Skeletal muscle satellite cell (primary cell): ENCODE measurements around the gene MDK.

ENCODE experiments used
- H3K27me3 ChIP-seq: 2 replicates; pipeline ENCODE4 v1.7.0; 2013; ENCODE audit warnings: low read length; ENCODE audit not compliant: control insufficient read depth, insufficient read depth
- H3K36me3 ChIP-seq: 2 replicates; pipeline ENCODE4 v1.7.0; 2013; ENCODE audit warnings: mild to moderate bottlenecking, control low read depth, low read length; ENCODE audit not compliant: insufficient read depth
- H3K4me1 ChIP-seq: 2 replicates; pipeline ENCODE4 v1.7.0; 2013; ENCODE audit warnings: low read length; ENCODE audit not compliant: control insufficient read depth, insufficient read depth
- H3K4me2 ChIP-seq: 2 replicates; pipeline ENCODE4 v1.7.0; 2013; ENCODE audit warnings: mild to moderate bottlenecking, low read length
- H3K4me3 ChIP-seq: 2 replicates; pipeline ENCODE4 v1.7.0; 2013; ENCODE audit warnings: low read length
- H3K9ac ChIP-seq: 2 replicates; pipeline ENCODE4 v1.7.0; 2013; ENCODE audit warnings: mild to moderate bottlenecking, low read depth, low read length, moderate library complexity
- H3K9me3 ChIP-seq: replicated peaks from 2 replicates; pipeline ENCODE4 v1.7.0; 2013; ENCODE audit warnings: mild to moderate bottlenecking, control low read depth, low read length

MDK gene

DNA sequence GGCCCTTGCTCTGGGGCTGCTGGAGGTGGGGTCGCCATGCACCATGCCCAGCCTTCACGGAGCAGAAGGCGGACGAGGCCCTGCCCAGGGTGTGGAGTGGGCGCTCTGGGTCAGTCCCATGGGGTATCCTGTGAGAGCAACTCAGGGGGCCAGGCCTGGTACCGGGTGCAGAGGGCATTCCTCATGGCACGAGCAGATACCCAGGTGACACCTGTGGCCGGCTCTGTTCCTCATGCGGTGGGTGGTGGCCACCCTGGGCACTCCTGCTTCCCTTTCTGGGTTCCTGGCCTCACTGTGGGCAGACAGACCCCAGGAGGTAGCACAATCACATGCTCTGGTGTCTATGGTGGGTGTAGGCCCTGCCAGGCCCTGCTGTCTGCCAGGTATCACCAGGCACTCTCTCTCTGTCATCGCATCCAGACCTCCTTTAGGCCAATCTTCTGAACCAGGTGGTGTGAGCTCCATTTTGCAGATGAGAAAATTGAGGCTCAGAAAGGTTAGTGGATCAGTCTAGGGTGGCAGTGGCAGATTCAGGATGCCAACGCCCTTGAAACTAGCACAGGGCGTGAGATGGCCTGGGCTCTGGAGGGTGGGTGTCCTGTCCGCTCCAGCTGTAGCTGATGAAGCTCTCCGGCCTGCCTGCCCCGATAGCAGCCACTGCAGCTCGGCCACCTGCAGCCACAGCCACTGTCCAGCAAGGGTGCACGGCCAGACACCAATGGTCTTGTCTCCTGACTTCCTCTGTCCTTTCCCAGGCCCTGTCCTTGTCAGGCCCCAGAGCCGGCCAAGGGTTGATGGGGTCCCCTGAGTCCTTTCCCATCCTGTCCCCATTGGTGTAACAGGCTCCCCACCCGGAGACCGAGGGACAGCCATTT is 19.1 kb upstream of the MDK start:
- Histone ChIP-seq H3K4me3 (peak overlapping the region; percentile 66), H3K4me1 (peaks cover 43% of the 10 kb centered on the region), H3K27me3 (no peaks in the 10 kb centered on the region), H3K4me2 (peak overlapping the region; percentile 93), H3K9ac (peak overlapping the region; percentile 87), H3K9me3 (no peaks in the 10 kb centered on the region), H3K36me3 (peaks cover 7% of the 10 kb centered on the region)

GRCh38 chr11:46363031-46363407 is 18.4 kb upstream of the MDK start:
- Histone ChIP-seq H3K9ac (peak overlapping the region; percentile 87), H3K4me1 (peaks cover 46% of the 10 kb centered on the region)

DNA sequence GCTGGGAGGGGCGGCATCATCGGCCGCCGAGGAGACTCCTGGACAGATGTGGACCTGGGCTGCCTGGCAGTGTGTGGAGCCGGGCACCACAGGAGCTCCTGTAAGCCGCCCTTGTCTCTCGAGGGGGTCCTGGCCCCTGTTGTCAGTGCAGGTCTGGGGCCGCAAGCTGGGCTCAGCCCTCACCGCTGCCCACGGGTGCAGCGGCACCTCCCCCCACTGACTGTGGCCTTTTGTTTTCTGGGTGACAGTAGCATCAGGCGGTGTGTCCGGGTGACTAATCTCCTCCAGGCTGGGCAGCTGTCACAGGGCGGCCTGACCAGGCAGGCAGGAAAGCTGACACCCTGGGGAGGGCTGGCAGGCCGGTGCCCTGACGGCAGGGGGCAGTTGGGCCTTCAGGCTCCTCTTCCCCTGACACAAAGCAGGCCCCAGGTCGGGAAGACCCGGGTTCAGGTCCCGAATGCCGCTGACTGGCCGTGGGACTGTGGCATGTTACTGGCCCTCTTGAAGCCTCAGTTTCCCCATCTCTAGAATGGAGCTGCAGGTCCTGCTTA is 17.9 kb upstream of the MDK start:
- H3K4me3 ChIP-seq: peak overlapping the region; percentile 66
- peak overlapping the region; percentile 93 for H3K4me2 ChIP-seq
- H3K9ac ChIP-seq: peak overlapping the region; percentile 87
- H3K4me1 ChIP-seq: peaks cover 46% of the 10 kb centered on the region
- H3K27me3 ChIP-seq: no peaks in the 10 kb centered on the region
- no peaks in the 10 kb centered on the region for H3K9me3 ChIP-seq
- H3K36me3 ChIP-seq: peaks cover 7% of the 10 kb centered on the region

More at GRCh38 chr11:46363031-46363407, 18.4 kb upstream of the MDK start:
- H3K4me2 ChIP-seq: peak overlapping the region; percentile 93
- no peaks in the 10 kb centered on the region for H3K9me3 ChIP-seq
- peaks cover 7% of the 10 kb centered on the region for H3K36me3 ChIP-seq
- H3K4me3 ChIP-seq: peak overlapping the region; percentile 66
- no peaks in the 10 kb centered on the region for H3K27me3 ChIP-seq

DNA sequence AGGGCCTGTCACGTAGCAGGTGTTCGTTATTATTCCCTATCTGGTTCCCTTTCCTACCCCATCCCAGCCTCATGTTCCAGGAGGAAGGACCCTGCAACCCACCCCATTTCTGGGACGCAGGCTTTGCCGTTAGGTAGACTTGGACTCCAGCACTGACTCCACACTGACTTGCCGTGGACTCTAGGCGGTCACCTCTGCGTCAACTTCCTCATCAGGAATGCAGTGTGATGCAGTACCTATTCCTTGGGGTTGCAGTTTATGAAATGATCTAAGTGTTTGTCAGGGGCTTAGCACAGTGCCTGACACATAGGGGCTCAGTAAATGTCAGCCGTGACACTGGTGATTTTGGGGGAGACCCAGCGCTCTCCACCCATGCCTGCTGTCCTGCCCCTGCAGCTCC is 17.4 kb upstream of the MDK start:
- Histone ChIP-seq H3K9ac (peak overlapping the region; percentile 87), H3K9me3 (no peaks in the 10 kb centered on the region), H3K4me3 (no peak overlapping the region), H3K36me3 (peaks cover 7% of the 10 kb centered on the region), H3K4me2 (peak overlapping the region; percentile 93), H3K27me3 (no peaks in the 10 kb centered on the region), H3K4me1 (peaks cover 46% of the 10 kb centered on the region)

- no peak overlapping the region for H3K9ac ChIP-seq
- H3K4me1 ChIP-seq: peaks cover 46% of the 10 kb centered on the region
These were observed 16.7 kb upstream of the MDK start for GRCh38 chr11:46364791-46365190.

GRCh38 chr11:46366260-46366659 is 15.2 kb upstream of the MDK start:
- peaks cover 13% of the 10 kb centered on the region for H3K36me3 ChIP-seq
- H3K4me3 ChIP-seq: no peak overlapping the region
- no peak overlapping the region for H3K4me2 ChIP-seq
- no peak overlapping the region for H3K9ac ChIP-seq
- H3K4me1 ChIP-seq: peaks cover 38% of the 10 kb centered on the region
- no peaks in the 10 kb centered on the region for H3K27me3 ChIP-seq
- no peaks in the 10 kb centered on the region for H3K9me3 ChIP-seq

More at GRCh38 chr11:46364791-46365190, 16.7 kb upstream of the MDK start:
- H3K36me3 ChIP-seq: peaks cover 7% of the 10 kb centered on the region
- no peak overlapping the region for H3K4me3 ChIP-seq
- no peaks in the 10 kb centered on the region for H3K9me3 ChIP-seq
- H3K4me2 ChIP-seq: no peak overlapping the region
- H3K27me3 ChIP-seq: no peaks in the 10 kb centered on the region

DNA sequence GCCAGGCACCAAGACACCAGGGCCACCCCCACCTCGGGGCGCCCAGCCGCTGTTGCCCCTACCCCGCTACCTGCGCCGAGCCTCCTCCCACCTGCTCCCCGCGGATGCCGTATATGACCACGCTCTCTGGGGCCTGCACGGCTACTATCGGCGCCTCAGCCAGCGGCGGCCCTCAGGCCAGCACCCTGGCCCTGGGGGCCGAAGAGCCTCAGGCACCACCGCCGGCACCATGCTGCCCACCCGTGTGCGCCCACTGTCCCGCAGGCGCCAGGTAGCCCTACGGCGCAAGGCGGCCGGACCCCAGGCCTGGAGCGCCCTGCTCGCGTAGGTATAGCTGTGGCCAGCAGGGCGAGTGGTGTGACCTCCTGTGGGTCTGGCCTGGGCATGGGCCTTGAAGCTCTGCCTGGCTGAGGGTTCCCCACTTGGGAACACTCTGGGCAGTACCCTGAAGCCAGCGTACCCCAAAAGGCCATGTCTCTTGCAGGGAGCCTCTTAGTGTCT is 14.8 kb upstream of the MDK start:
- Histone ChIP-seq H3K4me2 (no peak overlapping the region), H3K4me1 (peaks cover 33% of the 10 kb centered on the region), H3K27me3 (no peaks in the 10 kb centered on the region), H3K4me3 (no peak overlapping the region), H3K9me3 (no peaks in the 10 kb centered on the region), H3K36me3 (peaks cover 17% of the 10 kb centered on the region), H3K9ac (no peak overlapping the region)

GRCh38 chr11:46367244-46367915 is 14.1 kb upstream of the MDK start:
- Histone ChIP-seq H3K9ac (no peak overlapping the region), H3K4me3 (no peak overlapping the region), H3K4me1 (peaks cover 27% of the 10 kb centered on the region), H3K9me3 (no peaks in the 10 kb centered on the region), H3K27me3 (no peaks in the 10 kb centered on the region), H3K36me3 (peaks cover 17% of the 10 kb centered on the region), H3K4me2 (no peak overlapping the region)

GRCh38 chr11:46367916-46368267 is 13.6 kb upstream of the MDK start:
- Histone ChIP-seq H3K4me1 (peaks cover 22% of the 10 kb centered on the region), H3K4me2 (no peak overlapping the region), H3K27me3 (no peaks in the 10 kb centered on the region), H3K9ac (no peak overlapping the region), H3K36me3 (peaks cover 14% of the 10 kb centered on the region), H3K9me3 (no peaks in the 10 kb centered on the region), H3K4me3 (no peak overlapping the region)

GRCh38 chr11:46369458-46370152 is 11.9 kb upstream of the MDK start:
- H3K9ac ChIP-seq: no peak overlapping the region
- no peaks in the 10 kb centered on the region for H3K27me3 ChIP-seq
- H3K4me2 ChIP-seq: no peak overlapping the region
- H3K9me3 ChIP-seq: no peaks in the 10 kb centered on the region
- peaks cover 7% of the 10 kb centered on the region for H3K4me1 ChIP-seq
- H3K36me3 ChIP-seq: peaks cover 18% of the 10 kb centered on the region
- no peak overlapping the region for H3K4me3 ChIP-seq

DNA sequence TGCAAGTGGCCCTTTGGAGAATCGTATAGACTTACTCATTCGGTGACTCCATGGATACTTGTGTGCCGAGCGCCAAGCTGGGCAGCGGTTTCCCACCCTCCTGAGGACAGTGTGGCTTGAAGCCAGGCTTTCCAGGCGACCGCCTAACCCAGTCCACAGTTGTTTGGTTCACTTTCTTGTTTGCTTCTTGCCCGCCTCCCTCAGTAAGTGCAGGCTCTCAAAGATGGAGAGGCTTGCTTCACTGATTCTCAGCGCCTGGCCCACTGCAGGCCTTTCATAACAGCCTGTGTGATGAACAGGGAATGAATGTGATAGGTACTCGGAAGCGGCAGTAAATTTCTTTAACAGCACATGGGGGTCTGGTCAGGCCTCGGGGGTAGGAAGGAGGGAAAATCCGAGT is 11.2 kb upstream of the MDK start:
- Histone ChIP-seq H3K4me2 (no peak overlapping the region), H3K27me3 (no peaks in the 10 kb centered on the region), H3K9me3 (no peaks in the 10 kb centered on the region), H3K4me3 (no peak overlapping the region), H3K9ac (no peak overlapping the region), H3K36me3 (peaks cover 20% of the 10 kb centered on the region), H3K4me1 (peaks cover 7% of the 10 kb centered on the region)
